Measurements from ENCODE around the gene PCP4L1.

DNA sequence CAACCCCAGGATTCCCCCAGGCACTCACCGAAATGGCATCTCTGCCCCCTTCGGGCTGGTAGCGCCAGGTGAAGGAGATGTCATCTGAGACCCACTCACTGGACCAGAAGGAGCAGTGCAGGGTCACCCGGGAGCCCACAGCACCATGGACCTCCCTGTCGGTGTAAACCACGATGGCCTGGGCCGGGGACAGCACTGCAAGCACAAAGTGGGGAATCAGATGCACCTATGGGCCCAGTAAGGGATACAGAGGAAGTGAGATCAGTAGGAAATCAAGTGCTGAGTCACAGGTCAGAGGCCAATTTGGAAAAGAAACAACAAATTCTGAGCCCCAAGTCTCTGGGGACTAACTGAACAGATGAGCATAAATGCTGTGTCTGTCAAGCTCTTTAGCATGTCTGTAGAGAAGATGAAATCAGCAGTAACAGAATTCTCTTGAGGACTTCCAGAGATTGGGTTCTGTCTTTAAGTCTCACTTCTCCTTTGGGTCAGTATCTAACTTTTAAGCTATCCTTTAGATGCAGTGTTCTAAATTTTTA lies 48.8 kb downstream of the PCP4L1 start:
- TF ChIP-seq, protein P1, sequence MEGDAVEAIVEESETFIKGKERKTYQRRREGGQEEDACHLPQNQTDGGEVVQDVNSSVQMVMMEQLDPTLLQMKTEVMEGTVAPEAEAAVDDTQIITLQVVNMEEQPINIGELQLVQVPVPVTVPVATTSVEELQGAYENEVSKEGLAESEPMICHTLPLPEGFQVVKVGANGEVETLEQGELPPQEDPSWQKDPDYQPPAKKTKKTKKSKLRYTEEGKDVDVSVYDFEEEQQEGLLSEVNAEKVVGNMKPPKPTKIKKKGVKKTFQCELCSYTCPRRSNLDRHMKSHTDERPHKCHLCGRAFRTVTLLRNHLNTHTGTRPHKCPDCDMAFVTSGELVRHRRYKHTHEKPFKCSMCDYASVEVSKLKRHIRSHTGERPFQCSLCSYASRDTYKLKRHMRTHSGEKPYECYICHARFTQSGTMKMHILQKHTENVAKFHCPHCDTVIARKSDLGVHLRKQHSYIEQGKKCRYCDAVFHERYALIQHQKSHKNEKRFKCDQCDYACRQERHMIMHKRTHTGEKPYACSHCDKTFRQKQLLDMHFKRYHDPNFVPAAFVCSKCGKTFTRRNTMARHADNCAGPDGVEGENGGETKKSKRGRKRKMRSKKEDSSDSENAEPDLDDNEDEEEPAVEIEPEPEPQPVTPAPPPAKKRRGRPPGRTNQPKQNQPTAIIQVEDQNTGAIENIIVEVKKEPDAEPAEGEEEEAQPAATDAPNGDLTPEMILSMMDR (IDR thresholded peaks at IDR 0.05) = no peak
- TF ChIP-seq POLR2A (IDR thresholded peaks at IDR 0.05) = no peak
